ENCODE results near the gene ZDHHC14.

Gene ZDHHC14

GRCh38 chr6:157653521-157653920 is 272.5 kb downstream of the ZDHHC14 start:
- no peak for TF ChIP-seq CTCF (IDR thresholded peaks at IDR 0.05; ENCODE audit: control insufficient read depth, extremely low read depth, insufficient read depth)
- no peak for DNase-seq (ENCODE audit: low read depth)
- H3K4me3 ChIP-seq (ENCODE audit: low read depth, low read length), result no peak overlapping the region

GRCh38 chr6:157655139-157655538 is 274.1 kb downstream of the ZDHHC14 start:
- no peak overlapping the region for H3K4me3 ChIP-seq (ENCODE audit: low read depth, low read length)
- no peak for DNase-seq (ENCODE audit: low read depth)
- no peak for TF ChIP-seq CTCF (IDR thresholded peaks at IDR 0.05; ENCODE audit: control insufficient read depth, extremely low read depth, insufficient read depth)

- no peak for DNase-seq (ENCODE audit: low read depth)
- no peak overlapping the region for H3K4me3 ChIP-seq (ENCODE audit: low read depth, low read length)
Observed at GRCh38 chr6:157656437-157656997, 275.5 kb downstream of the ZDHHC14 start.

GRCh38 chr6:157657754-157658153 is 276.8 kb downstream of the ZDHHC14 start:
- DNase-seq (ENCODE audit: low read depth), result no peak
- H3K4me3 ChIP-seq (ENCODE audit: low read depth, low read length), result no peak overlapping the region
- TF ChIP-seq CTCF (IDR thresholded peaks at IDR 0.05; ENCODE audit: control insufficient read depth, extremely low read depth, insufficient read depth), result no peak

More at GRCh38 chr6:157656437-157656997, 275.5 kb downstream of the ZDHHC14 start:
- TF ChIP-seq CTCF (IDR thresholded peaks at IDR 0.05; ENCODE audit: control insufficient read depth, extremely low read depth, insufficient read depth), result no peak

GRCh38 chr6:157658301-157658700 is 277.3 kb downstream of the ZDHHC14 start:
- no peak for TF ChIP-seq CTCF (IDR thresholded peaks at IDR 0.05; ENCODE audit: control insufficient read depth, extremely low read depth, insufficient read depth)
- DNase-seq (ENCODE audit: low read depth), result no peak
- H3K4me3 ChIP-seq (ENCODE audit: low read depth, low read length), result no peak overlapping the region

GRCh38 chr6:157659536-157660271 is 278.7 kb downstream of the ZDHHC14 start:
- no peak for TF ChIP-seq CTCF (IDR thresholded peaks at IDR 0.05; ENCODE audit: control insufficient read depth, extremely low read depth, insufficient read depth)
- H3K4me3 ChIP-seq (ENCODE audit: low read depth, low read length), result no peak overlapping the region
- DNase-seq (ENCODE audit: low read depth), result no peak
